Psoas muscle (tissue), 8 donors: ENCODE results near the gene C11orf24. TPM values are rescaled to one million over a fixed set of nuclear protein-coding genes. Genes with fewer than 3 reads are reported as not detected.

Source experiments
- ATAC-seq, 4 donors: fragments of 200-7000 bp; cut with Tn5 transposase; one replicate each; pipeline ENCODE4 v1.9.1; 2020; ENCODE audit warnings: moderate library complexity in 3 of 4, mild to moderate bottlenecking in 2 of 4
- DNase-seq, 2 donors: peaks; one replicate each; pipeline ENCODE4 v3.0.0-alpha.2; 2020
- H3K27ac ChIP-seq: fragments of 200-600 bp; one replicate; pipeline ENCODE4 v1.8.0; 2022
- H3K27me3 ChIP-seq, 3 donors: fragments of 200-600 bp in 1 of 3; one replicate each; pipeline versions ENCODE4 v1.6.1 to v1.8.0; 2013 to 2022; ENCODE audit warnings: low read length in 2 of 3, mild to moderate bottlenecking in 2 of 3, moderate library complexity in 1 of 3; ENCODE audit not compliant: insufficient read depth in 3 of 3
- H3K36me3 ChIP-seq, 2 donors: fragments of 200-600 bp in 1 of 2; one replicate each; pipeline versions ENCODE4 v1.6.1 to v1.8.0; 2013 to 2022; ENCODE audit warnings: low read depth in 1 of 2, mild to moderate bottlenecking in 1 of 2, moderate library complexity in 1 of 2; ENCODE audit not compliant: insufficient read depth in 1 of 2
- H3K4me1 ChIP-seq: fragments of 200-600 bp; one replicate; pipeline ENCODE4 v1.8.0; 2022
- H3K4me3 ChIP-seq: fragments of 200-600 bp; one replicate; pipeline ENCODE4 v1.8.0; 2022; ENCODE audit warnings: mild to moderate bottlenecking
- H3K9me3 ChIP-seq: fragments of 200-600 bp; one replicate; pipeline ENCODE4 v1.8.0; 2022
- WGBS, 3 donors: extraction: QIAGEN DNeasy Blood & Tissue Kit; methylation state at CpG; one replicate each; pipeline versions ENCODE4 v1.1.6 to v1.1.7; 2013; 5-methylcytosine and 5-hydroxymethylcytosine counted together
- intact Hi-C, 2 donors: fragments of 100-400 bp; cut with DNase I; formaldehyde crosslinking; loops; one replicate each; pipeline versions ENCODE4 v1.11.0 to v1.14.2; 2022
- polyA plus RNA-seq, 3 donors: library from polyadenylated mRNA; stranded (reverse); fragments of 200-250 nt; gene quantifications; one replicate each; pipeline ENCODE4 v1.2.3, GENCODE V29; 2013
- total RNA-seq, 4 donors: library from RNA; stranded (reverse); fragmentation: NEBNext Ultra II Directional in 2 of 4; extraction: Animal tissue kit (Norgen Biotek cat#: 25700) in 2 of 4; gene quantifications; one replicate each; pipeline versions ENCODE4 v1.2.1 to v1.2.4, GENCODE V29; 2021 to 2023
- TF ChIP-seq, protein P1 (sequence below): fragments of 200-600 bp; IDR thresholded peaks from one replicate; pipeline ENCODE4 v1.8.0; 2022; ENCODE audit warnings: antibody characterized with exemption
- donor health status: healthy with polysubstance abuse.
- donor health status: DM: no; HTN: no; CAD: no; lungs with moderate emphysema.
- donor health status: Bipolar disorder and iron deficiency.
- donor health status: healthy.
- donor health status: DM: yes; HTN: yes; CAD: no.
- donor health status: DM: no; HTN: no; CAD: no.
- donor health status: DM: no; HTN: no; CAD: no.
- donor health status: DM: yes; HTN: yes; CAD: no.

Gene C11orf24
- total and polyA plus RNA-seq, 7 donors, result 9.0 to 49.8 (median 20.7) TPM

DNA sequence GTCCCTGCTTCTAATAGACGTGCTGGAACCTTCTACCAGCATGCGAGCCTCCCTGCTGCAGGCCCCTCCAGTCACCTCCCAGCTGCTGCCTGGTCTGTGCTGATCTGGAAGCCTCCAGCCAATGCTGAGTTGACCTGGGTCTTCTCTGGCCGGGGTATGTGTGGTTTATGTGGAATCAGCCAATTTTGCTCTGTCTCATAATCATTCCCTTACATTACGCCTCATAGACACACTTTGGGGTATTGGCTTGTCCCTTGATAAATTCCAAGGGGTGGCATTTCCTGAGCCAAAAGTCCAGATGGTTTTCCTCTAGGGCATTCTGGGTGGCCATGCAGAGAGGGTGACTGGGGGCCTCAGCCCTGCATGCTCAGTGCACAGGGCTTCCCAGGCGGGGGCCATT is 50.4 kb downstream of the C11orf24 start:
- ATAC-seq (no peak), DNase-seq (no peak)
- TF ChIP-seq, protein P1, sequence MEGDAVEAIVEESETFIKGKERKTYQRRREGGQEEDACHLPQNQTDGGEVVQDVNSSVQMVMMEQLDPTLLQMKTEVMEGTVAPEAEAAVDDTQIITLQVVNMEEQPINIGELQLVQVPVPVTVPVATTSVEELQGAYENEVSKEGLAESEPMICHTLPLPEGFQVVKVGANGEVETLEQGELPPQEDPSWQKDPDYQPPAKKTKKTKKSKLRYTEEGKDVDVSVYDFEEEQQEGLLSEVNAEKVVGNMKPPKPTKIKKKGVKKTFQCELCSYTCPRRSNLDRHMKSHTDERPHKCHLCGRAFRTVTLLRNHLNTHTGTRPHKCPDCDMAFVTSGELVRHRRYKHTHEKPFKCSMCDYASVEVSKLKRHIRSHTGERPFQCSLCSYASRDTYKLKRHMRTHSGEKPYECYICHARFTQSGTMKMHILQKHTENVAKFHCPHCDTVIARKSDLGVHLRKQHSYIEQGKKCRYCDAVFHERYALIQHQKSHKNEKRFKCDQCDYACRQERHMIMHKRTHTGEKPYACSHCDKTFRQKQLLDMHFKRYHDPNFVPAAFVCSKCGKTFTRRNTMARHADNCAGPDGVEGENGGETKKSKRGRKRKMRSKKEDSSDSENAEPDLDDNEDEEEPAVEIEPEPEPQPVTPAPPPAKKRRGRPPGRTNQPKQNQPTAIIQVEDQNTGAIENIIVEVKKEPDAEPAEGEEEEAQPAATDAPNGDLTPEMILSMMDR, result no peak
- Histone ChIP-seq H3K4me3 (no peak overlapping the region), H3K27me3 (no peaks in the 10 kb centered on the region), H3K36me3 (no peaks in the 10 kb centered on the region), H3K27ac (no peak overlapping the region), H3K9me3 (no peaks in the 10 kb centered on the region), H3K4me1 (no peaks in the 10 kb centered on the region)
- WGBS, 3 donors, result 84 to 89% (median 84%) methylated on average over 5 of the region's 5 CpGs
- intact Hi-C loops, result no loop called here

DNA sequence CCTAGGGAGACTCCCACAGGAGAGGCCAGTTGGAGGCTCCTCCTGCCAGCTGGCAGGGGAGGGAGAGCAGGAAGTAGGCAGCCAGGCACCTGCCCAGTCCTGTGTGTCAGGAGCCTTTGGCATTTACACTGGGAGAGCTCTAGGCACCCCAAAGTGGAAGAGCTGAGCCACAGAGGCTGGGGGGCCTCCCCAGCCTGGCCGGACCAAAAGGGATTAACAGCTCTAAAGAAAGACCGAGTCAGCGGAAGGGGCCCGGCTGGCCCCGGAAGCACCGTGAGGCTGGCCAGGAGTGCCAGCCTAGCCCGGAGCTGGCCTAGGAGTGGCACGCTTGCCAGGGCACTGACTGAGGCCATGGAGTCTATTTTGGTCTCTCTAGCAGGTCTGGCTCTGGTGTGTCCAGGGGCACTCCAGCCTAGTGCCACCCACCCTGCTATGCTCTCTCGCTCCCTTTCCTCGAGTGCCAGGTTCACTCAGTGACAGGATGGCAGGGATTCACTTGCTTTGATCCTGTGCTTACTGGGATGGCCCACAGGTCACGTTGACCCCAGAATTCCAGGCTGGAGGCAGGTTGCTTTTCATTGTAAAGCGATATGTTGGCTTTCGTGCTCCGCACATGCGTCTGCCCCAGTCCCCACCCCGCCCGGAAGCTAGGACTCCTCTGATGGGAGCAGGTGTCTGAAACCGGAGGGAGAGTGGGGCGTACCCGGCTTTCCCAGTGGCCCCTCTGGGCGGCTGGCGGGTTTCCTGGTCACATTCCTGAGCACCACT is 55.4 kb downstream of the C11orf24 start:
- ATAC-seq (peak; percentile 70 to 82 (median 80)), DNase-seq (peak; percentile 49 to 88)
- intact Hi-C loops, result no loop called here
- H3K4me3 ChIP-seq, result peak overlapping the region; percentile 50
- H3K36me3 ChIP-seq, result no peaks in the 10 kb centered on the region
- H3K9me3 ChIP-seq, result no peaks in the 10 kb centered on the region
- H3K4me1 ChIP-seq, result peaks cover 30% of the 10 kb centered on the region
- H3K27me3 ChIP-seq, result no peaks in the 10 kb centered on the region
- H3K27ac ChIP-seq, result peak overlapping the region; percentile 96
- WGBS, 3 donors, result 25 to 35% (median 29%) methylated on average over 22 of the region's 22 CpGs
- TF ChIP-seq, protein P1, result no peak

DNA sequence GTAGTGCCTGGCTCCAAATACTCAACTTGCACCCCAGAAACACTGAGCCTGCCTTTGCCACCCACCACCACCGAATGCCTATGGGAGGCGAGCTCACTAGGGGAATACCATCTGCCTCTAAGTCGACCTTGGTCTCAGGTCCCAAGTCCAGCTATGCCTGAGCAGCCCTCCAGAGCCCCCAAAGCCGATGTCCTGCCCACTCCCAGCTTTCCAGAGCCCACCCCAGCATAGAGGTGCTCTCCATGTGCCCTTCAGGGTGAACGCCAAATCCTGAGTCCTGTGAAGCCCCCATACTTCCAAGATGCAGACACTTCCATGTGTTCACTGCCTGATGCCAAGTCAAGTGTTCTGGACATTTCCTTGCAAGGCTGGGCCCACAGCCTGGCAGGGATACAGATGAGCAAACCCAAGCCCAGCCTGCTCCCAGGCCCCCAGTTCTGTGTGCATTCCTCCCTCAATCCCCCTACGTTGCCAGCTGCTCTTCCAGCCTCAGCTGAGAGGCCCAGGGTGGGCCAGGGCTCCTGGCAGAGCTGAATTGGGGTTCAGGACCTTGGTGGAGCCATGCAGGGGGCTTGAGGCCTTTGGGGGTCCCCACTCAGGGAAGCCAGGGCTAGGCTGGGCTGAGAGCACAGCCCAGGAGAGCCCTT is 56.1 kb downstream of the C11orf24 start:
- Histone ChIP-seq H3K9me3 (no peaks in the 10 kb centered on the region), H3K36me3 (no peaks in the 10 kb centered on the region), H3K27ac (peak overlapping the region; percentile 96), H3K4me1 (peaks cover 37% of the 10 kb centered on the region), H3K27me3 (no peaks in the 10 kb centered on the region), H3K4me3 (peak overlapping the region; percentile 50)
- intact Hi-C loops, result no loop called here
- DNase-seq (no peak), ATAC-seq (no peak)
- TF ChIP-seq, protein P1, result no peak
- 47 to 56% (median 48%) methylated on average over 6 of the region's 6 CpGs for WGBS, 3 donors

DNA sequence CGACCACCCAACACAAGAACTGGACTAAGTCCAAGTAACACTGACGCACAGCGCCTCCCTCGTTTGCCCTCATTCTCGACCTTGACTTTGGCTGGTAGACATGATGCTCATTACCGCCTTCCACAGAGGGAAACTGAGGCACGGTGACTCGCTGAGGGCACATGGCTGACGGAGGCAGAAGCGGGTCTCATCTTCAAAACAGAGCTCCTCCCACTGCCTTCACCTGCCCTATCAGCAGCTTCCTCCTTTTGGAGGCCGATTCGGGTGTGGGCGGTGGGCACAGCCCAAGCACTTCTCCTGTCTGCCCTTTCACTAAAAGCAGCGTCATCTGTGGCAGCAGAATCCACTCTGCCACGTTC is 56.7 kb downstream of the C11orf24 start:
- ATAC-seq, result no peak
- no peak for DNase-seq
- H3K27ac ChIP-seq, result peak overlapping the region; percentile 96
- 58 to 73% (median 66%) methylated on average over 15 of the region's 15 CpGs for WGBS, 3 donors
- H3K4me1 ChIP-seq, result peaks cover 39% of the 10 kb centered on the region
- no peaks in the 10 kb centered on the region for H3K36me3 ChIP-seq
- no peaks in the 10 kb centered on the region for H3K9me3 ChIP-seq
- no peaks in the 10 kb centered on the region for H3K27me3 ChIP-seq
- intact Hi-C loops, result no loop called here
- no peak overlapping the region for H3K4me3 ChIP-seq
- TF ChIP-seq, protein P1, result no peak
